ENCODE results near the gene SMIM45.

The SMIM45 gene

DNA sequence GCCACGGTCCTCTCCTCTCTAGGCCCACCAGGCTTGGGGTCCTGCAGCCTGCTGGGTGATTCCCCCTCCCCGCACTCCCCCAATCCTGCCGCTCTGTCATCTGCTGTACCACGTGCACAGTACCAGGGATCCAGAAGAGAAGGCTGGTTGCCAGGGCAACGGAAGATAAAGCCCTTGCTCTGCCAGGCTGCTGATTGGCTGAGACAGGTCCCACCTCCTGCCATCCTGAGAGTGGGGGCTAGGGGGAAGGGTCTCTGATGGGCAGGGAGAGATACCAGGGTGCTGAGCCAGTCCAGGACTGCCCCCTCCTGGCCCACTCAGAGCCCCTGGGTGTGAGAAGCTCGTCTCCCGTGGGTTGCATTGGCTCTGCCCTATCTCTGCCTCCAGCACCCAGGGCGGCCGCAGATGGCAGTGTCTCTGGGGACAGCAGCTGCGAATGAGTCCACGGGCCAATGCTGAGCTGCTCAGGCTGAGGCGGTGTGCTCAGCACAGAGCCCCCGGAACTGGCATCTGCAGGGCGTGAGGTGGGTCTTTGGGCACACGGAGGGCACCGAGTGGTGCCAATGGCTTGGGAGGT lies at the start of gene SMIM45:
SMIM45 (plus strand) TSS at position 253 of the 577 bp plus-strand sequence.
- intact Hi-C loops (cut with DNase I): no loop called here

DNA sequence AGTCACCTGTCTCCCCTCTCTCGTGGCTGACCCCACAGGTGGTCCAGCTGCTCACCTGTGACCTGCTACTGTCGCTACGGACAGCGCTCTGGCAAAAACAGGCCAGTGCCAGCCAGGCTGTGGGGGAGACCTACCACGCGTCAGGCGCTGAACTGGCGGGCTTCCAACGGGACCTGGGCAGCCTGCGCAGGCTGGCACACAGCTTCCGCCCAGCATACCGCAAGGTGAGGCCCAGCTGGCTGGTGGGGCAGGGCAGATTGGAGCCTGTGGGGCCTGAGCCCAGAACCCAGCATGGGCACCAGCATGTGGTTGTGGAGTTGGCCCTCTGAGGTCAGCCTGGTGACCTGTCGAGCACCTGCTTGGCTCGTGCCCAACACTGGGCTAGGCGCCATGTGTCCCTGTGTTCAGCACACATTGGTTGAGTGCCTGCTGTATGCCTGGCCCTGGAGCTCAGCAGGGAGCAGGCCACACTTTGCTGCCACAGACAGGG lies 49.0 kb upstream of the SMIM45 start:
- DNase-seq (ENCODE audit: low spot score): no peak
- intact Hi-C loops (cut with DNase I): no loop called here

More for the DNA sequence above, at the start of gene SMIM45:
- DNase-seq (ENCODE audit: low spot score): no peak

- intact Hi-C loops (cut with DNase I): no loop called here
- no peak for DNase-seq (ENCODE audit: low spot score)
Measured at GRCh38 chr22:41904450-41905410, 47.2 kb upstream of the SMIM45 start.

GRCh38 chr22:41905411-41906202 lies 46.3 kb upstream of the SMIM45 start:
- intact Hi-C loops (cut with DNase I): no loop called here
- no peak for DNase-seq (ENCODE audit: low spot score)

- intact Hi-C loops (cut with DNase I): no loop called here
- DNase-seq (ENCODE audit: low spot score): no peak
Measured at GRCh38 chr22:41906822-41907221, 45.1 kb upstream of the SMIM45 start.

- no peak for DNase-seq (ENCODE audit: low spot score)
- intact Hi-C loops (cut with DNase I): no loop called here
Measured at GRCh38 chr22:41907436-41908401, 44.2 kb upstream of the SMIM45 start.

DNA sequence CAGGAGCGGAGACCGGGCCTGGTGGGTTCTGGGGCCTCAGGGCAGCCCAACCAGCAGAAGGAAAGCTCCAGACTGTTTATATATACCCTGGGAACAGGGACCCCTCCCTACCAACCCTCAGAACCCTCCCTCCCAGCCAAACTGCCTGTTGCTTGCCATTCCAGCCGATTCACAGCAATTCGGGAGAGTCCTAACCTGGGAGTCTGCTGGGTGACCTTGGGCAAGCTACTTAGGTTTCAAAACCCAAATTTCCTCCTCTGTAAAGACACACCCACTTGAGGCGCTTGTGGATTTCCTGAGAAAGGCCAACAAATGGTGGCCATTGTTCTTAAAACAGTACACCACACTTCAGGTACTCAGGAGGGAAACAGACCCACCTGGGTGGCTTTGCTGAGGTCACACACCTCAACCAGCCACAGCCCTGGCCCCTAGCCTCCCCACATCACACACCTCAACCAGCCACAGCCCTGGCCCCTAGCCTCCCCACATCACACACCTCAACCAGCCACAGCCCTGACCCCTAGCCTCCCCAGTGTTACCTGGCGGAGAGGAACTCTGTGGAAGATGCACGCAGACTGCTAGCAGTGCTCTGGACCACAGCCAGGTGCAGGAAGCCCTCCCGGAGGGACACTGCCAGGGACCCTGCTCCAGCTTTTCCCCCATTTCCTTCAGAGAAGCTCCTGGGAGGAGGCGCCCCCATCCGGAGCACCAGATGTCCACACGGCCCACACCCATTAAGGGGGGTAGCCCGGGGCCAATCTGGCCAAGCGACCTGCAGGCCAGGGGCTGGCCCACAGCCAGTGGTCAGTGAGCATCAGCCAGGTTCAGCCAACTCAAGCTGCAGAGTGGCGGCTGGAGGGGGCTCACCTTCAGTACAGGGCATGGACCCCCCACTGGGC lies 43.3 kb upstream of the SMIM45 start:
- no peak for DNase-seq (ENCODE audit: low spot score)
- intact Hi-C loops (cut with DNase I): no loop called here

- no peak for DNase-seq (ENCODE audit: low spot score)
- intact Hi-C loops (cut with DNase I): no loop called here
Measured at GRCh38 chr22:41909310-41910049, 42.5 kb upstream of the SMIM45 start.

DNA sequence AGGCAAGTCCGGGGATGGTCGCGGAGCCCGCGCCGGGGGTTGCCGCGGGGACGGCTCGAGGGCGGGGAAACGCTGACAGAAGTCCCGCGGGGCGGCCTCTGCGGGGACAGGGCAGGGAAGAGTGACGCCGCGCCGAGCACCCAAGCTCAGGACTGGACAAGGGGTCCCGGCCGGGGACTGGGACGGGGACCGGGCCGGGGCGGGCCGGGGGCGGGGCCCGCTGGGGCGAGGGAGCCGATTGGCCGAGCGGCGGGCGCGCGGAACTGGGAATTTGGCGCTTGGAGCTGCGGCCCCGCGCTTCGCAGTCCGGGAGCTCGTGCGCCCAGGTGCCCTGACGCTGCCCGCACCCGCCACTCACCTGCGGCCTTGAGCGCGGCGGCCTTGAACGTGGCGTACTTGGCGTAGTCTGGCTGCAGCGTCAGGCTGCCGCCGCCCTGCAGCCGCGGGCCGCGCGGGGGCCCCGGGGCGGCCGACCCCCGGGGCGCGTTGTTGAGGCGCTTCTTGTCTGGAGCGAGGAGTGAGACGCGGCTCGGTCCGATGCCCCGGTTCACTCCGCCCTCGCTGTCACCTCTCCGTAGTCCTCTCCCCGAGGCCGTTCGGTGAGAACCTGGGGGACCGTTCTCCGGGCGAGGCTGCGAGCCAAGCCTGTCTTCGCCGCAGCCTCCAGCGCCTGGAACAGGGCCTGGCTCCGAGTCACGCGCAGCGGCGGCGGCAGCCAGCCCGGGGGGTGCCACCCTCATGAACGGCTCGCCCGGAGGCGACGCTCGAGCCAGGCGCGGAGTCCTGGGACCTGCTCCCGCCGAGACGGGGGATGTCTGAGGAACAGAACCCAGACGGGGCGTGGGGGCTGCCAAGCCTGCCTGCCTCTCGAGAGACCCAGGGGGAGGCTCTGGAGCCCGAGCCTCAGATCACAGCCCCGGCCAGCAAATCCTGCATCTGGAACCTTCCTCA lies 41.6 kb upstream of the SMIM45 start:
- intact Hi-C loops (cut with DNase I): no loop called here
- no peak for DNase-seq (ENCODE audit: low spot score)

- intact Hi-C loops (cut with DNase I): no loop called here
- DNase-seq (ENCODE audit: low spot score): no peak
Measured at GRCh38 chr22:41911001-41911611, 40.8 kb upstream of the SMIM45 start.

DNA sequence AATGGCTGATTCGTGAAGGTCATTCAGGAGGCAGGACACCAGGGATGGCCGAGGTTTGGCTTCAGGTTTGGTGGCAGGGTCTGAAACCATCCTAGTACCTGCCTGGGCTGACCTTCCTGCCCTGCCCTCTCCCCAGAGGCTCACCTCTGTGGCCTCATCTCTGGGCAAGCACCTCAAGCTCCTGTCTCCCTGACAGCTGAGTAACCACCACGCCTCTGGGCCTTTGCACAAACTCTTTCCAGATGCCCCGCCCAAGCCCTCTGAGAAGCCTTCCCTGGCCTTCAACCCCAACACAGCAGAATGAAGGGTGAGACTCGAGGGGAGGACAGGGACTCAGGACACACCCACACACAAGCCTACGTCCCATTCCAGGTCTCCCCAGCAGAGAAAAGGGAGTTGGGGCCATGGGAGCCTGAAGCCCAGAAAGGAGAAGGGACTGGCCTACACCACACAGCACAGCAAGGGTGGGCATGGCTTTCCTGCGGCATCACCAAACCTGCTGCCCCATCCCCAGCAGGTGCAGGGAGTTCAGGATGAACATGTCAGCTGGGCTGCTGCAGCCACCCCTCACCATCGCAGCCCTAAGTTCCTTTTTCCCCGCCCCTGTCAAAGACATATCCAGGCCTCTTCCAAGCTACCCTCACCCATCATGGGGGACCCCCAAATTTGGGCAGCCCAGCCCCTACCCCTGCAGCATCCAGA lies 39.5 kb upstream of the SMIM45 start:
- intact Hi-C loops (cut with DNase I): no loop called here
- DNase-seq (ENCODE audit: low spot score): no peak

GRCh38 chr22:41913040-41913719 lies 38.8 kb upstream of the SMIM45 start:
- intact Hi-C loops (cut with DNase I): no loop called here

DNA sequence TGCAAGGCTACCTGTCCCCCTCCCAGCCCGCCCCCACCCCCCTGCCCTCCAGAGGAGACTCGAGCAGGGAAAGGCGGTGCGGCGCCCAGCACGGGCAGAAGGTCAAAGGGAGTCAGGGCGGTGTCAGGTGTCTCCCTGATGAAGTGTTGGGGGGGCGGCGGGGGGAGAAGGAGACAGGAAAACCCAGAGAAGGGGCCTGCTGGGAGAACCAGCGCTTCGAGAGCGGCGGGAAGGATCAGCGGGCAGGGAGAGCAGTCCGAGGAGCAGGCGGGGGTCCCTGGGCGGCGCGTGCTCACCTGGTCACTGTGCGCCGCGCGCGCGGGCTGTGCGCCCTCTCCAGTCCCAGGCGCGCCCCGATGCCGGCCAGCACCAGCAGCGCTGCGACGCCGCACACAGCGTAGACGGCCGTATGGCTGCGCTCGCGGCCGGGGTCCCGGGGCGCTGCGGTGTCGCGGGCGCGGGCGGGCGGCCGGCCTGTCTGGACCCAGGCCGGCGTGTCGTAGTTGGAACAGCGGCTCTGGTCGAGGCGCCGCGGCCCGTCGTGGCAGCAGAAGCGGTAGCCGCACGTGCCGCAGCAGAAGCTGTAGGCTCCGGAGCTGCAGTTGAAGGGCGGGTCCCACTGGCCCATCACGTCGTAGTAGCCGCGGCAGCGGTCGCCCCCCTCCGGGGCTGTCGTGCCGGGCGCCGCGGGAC lies 38.0 kb upstream of the SMIM45 start:
- intact Hi-C loops (cut with DNase I): no loop called here
- no peak for DNase-seq (ENCODE audit: low spot score)

More at GRCh38 chr22:41913040-41913719, 38.8 kb upstream of the SMIM45 start:
- no peak for DNase-seq (ENCODE audit: low spot score)

- intact Hi-C loops (cut with DNase I): loop anchor here in 1 of 2 donors (1.0 kb wide), 1 partner anchor 23 kb away; no protein-coding TSS in a partner anchor
- DNase-seq (ENCODE audit: low spot score): no peak
Measured at GRCh38 chr22:41914611-41915034, 37.3 kb upstream of the SMIM45 start.

Data from posterior vena cava (tissue), 2 donors.